Central memory CD4-positive, alpha-beta T cell (primary cell): ENCODE data around the gene RGS10.

Experiments
- DNase-seq: peaks from one replicate; pipeline ENCODE4 v3.0.0; 2022

RGS10 gene

DNA sequence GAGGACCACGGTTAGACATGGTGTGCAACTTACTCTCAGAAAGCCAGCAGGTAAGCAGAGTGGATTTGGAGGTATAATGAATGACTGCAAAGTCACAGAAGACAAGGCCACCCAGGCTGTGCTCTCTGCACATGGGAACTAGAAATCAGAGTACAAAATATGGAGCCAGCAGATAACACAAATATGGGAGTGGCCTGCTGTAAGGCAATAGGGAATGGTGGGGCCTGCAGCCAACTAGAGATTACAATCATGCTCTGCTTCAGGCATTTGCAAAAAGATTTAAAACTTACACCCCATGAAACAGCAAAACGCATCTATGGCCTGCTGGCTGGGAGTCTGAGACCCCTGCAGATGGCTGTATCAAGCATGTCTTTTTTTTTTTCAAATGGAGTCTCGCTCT lies 47.0 kb downstream of the RGS10 start:
- no peak for DNase-seq

DNA sequence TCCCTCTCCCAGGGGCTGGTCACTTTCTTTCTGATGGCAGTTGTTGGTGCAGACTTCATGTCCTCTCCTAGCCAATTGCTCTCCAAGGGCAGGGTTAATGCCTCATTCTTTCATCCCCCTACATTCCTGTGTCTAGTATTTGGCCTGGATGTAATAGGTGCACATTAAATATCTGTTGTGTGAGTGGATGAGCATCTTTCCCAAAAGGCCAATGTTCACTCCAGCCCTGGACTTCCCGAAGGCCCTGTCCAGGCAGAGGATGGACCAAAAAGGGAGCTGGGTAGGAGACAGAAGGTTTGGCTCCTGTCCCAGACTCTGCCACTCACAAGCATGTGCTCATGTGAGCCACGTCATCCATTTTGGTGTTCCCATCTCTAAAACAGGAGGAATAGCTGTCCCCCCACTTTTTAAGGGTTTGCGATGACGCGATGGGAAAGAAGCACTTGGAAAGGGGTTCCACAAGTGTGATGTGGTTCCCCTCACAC lies 47.5 kb downstream of the RGS10 start:
- DNase-seq = no peak

DNA sequence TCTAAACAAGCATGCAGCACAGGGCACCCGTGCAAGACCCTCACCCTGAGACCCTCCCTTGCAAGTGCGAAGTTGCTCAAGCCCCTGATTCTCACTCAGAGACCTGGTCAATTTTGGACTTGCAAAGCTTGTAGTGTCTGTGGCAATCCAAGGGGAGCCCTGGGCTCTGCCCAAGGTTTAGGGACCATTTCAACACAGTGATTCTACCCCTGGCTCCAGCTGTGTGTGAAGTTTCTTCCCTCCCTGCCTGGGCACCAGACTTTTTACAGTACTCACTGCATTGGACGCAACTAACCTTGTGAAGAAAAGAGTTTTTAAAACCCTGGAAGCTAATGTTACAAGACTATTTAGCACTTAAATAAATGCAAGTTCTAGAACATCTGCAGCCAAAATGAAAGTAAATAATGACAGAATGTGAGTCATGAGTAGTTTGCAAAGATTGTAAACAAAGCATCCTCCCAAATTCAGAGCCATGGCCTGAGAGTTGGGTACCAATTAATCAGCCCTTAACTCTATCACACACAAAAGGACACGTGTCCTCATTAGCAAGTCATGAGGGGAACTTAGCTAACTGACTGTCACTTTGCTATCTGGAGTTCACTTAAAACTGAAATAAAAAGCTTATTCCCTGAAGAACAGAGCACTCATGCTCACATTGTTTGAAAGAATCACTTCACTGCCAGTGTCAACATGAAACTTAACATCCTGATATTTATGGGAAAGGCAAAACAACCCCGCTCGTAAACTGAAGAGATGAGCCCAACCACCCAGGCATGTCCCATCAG lies 48.1 kb downstream of the RGS10 start:
- no peak for DNase-seq

DNA sequence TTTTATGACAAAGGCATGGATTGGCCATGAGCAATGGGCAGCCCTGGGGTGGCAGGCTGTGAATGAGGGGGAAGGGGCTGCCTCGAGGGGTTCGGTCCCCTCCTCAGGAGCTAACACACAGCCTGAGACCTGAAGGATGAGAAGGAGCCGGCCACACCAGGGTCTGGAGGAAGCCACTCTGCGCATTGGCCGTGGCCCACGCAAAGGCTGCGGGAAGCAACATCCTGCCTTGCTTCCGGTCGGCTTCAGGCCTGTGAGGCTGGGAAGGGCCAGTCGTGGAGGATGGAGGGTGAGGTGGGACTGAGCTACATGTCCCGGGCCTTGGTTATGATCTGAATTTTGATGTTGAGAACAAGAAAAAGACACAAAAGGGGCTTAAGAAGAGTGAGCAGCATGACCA lies 49.4 kb downstream of the RGS10 start:
- no peak for DNase-seq

DNA sequence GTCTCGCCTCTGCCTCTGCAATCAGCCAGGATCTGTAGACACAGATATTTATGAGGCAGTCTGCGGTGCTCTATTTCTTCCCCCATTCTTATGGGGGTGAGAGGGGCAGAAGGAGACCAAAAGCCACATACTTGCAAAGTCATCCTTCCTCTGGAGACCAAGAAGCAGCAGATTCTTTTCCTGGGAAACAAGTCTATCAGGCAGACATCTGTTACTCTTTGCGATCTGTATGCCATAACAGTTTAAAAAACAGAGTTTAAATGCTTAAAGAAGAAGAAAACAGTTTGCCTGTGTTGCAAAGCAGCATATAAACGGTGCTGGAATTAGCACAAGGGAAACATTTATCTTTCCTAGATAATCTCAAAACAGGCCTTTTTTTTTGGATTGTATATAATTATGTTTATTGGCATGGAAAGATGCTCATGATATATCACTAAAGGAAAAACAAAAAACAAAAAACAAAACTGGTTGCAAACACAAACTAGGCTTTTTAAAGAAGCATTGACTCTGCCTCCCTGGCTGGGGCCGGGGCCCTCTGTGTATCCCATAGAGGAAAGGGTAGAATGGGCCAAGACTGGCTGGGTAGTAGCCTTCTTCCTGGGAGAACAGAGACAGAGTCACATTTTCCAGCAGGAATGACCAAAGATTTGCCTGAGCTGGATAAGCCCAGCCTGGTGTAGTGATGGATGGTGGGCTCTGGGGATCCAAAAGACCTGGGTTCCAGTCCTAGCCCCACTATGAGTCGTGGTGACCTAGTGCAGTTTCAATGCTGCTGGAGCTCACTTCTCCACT lies 50.4 kb downstream of the RGS10 start:
- no peak for DNase-seq

DNA sequence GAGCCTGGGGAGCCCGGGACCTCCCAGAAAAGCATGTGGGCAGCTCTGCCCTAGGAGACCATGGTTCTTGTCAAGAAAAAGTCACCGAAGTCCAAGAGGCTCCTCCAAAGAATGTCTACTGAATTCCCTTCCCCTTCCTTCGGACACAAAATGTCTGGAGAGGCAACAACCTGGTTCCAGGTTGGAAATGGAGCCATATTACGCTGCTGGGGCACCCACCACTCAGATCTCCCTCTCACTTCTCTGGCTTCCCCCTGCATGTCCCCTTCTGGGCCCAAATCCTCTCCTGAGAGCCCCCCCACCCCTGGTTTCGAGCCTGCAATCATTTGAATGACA lies 52.6 kb downstream of the RGS10 start:
- no peak for DNase-seq

DNA sequence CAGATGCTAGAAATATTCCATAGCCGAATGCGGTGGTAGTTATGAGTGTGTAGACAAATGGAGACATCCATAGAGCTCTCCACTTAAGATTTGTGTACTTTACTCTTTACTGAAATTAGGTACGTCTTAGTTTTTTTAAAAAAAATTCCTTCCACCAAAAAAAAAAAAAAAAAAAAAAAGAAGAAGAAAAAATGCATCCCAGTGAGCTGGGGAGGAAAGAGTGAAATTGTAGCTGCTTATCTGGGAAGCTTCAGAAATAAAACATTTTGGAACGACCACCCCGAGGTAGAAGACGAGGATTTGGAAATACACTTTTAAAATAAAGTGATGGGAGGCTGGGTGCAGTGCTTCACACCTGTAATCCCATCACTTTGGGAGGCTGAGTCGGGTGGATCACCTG lies 53.8 kb downstream of the RGS10 start:
- DNase-seq = no peak

DNA sequence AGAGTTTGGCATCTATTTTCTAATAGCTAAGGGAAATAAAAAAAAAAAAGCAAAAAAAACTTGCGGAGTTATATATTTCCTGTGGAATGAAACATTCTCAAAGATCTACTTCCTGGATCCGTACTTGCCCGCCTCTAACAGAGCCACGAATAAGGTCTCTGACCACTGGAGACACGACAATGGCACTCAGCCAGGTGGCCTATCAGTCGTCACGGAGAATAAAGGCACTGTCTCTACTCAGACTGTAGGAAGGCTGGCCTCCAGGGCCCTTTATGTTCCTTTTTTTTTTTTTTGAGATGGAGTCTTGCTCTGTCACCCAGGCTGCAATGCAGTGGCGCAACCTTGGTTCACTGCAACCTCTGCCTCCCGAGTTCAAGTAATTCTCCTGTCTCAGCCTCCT lies 58.7 kb downstream of the RGS10 start:
- DNase-seq = no peak

DNA sequence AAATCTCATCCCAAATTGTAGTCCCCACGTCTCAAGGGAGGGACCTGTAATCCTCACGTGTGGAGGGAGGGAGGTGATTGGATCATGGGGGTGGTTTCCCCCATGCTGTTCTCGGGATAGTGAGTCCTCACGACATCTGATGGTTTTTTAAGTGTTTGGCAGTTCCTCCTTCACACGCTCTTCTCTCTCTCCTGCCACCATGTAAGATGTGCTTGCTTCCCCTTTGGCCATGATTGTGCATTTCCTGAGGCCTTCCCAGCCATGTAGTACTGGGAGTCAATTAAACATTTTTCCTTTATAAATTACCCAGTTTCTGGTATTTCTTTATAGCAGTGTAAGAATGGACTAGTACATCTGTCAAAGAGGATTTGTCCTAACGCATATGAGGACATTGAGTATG lies 59.5 kb downstream of the RGS10 start:
- DNase-seq = no peak

DNA sequence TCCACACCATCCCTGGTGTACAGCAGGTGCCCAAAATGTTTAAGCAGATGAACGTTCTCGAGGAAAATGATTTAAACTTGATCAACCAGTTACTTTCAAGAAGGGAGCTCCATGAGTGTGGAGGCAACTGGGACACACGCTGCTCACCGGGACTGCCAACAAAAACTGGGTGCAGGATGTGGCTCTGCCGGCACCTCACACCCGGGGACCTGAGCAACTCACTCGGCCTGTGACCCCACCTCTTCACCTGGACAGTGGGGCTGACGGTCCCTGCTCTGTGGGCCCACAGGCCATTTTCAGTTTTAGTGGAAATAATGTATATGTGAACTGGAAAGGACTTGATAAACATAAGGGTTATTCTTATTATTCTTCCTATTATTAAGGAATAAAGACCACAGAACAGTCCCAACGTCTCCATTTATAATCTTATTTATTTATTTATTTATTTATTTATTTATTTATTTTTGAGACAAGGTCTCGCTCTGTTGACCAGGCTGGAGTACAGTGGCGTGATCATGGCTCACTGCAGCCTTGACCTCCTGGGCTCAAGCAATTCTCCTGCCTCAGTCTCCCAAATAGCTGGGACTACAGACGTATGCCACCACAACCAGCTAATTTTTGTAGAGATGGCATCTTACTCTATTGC lies 60.6 kb downstream of the RGS10 start:
- no peak for DNase-seq

DNA sequence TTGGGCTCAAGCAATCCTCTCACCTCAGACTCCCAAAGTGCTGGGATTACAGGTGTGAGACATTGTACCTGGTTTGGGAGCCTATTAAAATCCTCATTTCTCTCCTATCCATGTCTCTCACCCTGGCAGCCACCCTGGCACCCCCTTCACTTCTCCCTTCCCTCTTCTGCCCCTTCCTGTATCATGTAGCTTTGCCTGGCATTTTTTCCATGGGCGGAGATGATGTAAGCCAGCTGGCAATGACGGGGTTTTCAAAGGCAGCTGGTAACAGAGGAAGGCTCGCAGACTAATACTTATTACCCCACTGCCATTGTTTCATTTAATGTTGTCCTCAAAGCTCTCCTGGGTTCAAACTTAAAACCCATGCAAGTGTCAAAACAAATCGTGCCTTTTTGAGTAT lies 61.9 kb downstream of the RGS10 start:
- DNase-seq = no peak

DNA sequence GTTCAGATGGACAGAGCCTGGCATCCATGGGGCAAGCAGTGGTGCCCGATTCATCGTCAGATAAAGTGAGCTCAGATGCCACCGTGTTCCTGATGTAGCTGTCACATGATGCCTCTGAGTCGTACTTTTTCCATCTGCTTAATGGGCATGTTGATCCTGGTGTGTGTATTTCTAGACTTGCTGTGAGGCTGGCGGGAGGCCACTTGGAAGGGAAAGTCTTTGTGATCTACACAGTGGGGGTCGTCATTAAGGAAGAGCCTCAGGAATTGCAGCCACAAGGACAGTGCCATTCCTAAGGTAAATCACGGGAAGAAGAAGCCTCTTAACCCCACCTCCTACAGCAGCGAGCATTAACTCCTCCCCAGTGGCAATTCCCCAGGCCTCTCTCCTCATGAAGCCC lies 63.0 kb downstream of the RGS10 start:
- DNase-seq = no peak

DNA sequence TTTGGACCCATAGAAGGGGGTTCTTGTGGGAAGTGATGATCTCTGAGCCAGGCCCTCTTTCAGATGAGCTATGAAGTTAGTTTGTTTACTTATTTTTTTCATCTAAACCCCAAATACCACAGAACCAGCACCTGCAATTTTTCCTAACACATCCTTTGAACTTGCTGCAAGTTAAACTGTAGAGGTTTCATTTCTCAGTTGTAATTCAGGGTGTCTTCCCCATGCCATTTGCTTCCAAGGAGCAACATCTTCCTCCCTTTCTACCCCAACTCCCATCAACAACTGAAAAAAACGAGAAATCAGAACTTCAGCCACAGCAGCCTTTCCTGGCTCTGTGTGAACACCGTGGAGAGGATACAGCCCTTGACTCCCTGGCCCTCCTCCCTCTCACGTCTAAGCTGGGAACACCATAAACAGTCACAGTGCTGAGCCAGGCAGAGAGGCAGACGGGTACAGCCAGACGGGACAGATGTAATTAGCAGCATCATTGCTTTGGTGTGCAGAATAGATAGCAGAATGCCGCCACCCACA lies 63.6 kb downstream of the RGS10 start:
- DNase-seq = peak; percentile 53

DNA sequence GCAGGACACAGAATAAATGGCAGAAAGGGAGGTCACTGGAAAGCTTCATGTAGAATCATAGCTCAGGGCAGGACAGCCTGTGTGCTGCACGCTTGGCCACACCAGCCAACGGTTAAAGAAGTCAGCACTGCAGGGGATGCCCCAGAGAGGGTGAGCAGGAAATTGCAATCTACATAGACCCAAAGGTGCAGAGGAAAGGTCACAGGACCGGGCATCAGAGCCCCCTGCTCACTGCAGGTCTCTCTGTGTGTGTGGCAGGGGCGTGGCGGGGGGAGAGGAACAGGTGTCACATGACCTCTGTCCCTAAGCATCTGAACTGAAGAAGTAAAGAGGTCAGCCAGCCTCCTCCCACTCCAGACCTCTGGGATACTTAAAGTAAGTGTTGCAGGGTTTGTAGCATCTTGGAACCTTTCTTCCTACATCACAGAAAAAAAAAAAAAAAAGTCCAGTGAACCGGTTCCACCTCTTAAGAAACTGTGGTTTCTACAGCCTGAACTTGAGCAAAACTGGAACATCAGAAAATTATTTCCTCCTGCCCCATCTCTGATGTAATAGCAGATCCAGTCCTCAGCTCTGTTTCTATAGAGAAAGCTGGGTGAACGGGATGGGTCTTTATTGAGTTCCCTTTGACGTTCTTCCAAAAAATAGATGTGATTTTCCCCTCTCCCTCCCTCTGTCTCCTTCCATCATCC lies 64.3 kb downstream of the RGS10 start:
- DNase-seq = peak; percentile 19

DNA sequence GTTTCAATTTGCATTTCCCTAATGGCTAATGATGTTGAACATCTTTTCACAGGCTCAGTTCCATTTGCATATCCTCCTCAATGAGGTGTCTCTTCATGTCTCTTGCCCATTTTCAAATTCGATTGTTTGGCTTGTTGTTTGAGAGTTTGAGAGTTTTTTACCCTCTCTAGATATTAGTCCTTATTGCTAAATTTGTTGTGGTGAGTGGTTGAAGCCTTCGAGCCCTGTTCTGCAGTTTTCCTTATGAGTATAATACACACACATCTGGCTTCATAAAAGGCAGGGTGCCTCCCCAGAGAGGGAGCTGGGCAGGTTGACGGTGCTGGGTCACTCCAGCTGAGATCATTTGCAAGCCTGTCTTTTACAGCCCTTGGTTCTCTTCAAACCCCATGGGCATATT lies 65.1 kb downstream of the RGS10 start:
- DNase-seq = no peak

DNA sequence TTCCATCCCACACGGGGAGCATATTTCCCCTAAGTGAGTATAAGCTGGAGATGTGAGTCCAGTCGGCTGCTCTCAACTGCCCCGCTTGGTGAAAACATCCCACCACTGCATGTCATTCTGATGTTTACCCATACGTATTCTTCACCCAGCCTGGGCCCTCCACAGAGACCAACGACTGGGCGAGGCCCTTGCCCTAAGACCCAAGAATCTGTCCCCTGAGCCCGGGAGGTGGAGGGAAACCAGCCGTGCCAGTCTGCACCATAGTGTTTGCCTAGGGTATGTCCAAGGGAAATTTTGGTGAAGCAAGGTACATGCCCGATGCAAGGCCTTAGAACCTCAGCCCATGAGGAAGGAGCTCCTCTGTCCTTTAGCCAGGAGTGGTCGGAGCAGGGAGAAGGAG lies 67.9 kb downstream of the RGS10 start:
- DNase-seq = no peak

DNA sequence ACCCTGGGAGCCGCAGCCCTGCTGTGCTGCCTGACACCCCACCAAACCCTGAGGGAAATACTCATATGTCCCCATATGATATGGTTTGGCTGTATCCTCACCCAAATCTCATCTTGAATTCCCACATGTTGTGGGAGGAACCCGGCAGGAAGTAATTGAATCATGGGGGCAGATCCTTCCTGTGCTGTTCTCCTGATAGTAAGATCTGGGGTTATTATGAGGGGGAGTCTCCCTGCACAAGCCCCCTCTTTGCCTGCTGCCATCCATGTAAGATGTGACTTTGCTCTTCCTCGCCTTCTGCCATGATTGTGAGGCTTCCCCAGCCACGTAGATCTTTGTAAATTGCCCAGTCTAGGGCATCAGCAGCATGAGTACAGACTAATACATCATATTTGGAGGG lies 68.7 kb downstream of the RGS10 start:
- no peak for DNase-seq

DNA sequence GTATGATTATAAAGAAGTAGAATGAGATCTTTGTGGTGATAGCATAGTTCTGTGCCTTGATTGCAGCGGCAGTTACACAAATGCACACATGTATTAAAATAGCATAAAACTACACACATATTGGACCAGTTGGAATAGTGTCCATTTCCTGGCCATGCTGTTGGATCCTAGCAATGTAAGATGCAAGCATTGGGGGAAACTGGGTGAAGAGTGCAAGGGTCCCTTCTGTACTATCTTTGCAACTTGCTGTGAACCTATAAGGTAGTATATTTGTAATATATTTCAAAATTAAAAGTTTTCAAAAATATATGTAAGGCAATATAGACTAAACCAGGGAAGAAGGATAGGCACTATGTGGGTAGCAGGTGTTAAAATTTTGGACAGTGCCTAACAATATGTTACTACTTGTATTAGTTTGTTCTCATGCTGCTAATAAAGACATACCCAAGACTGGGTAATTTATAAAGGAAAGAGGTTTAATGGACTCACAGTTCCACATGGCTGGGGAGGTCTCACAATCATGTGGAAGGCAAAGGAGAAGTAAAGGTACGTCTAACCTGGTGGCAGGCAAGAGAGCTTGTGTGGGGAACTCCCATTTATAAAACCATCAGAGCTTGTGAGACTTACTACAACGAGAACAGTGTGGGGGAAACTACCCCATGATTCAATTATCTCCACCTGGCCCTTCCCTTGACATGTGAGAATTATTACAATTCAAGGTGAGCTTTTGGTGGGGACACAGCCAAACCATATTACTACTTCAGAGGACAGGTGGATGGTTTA lies 71.4 kb downstream of the RGS10 start:
- no peak for DNase-seq

DNA sequence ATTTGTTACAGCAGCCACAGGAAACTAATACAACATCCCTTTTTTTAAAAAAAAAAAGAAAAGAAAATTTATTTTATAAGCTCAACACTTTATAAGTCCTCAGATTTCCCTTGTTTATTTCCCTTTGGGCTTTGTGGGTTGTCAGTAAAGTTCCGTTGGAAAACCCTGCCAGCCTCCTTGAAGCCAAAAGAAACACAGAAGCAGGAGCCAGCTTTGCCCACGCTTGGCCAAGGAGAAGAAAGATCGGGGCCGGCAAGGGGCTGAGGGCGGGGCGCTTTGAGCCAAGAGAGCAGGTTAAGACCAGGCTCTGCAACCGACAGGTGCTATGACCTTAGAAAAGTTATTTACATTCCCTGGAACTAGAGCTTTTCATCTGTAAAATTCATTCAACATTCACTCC lies 72.7 kb downstream of the RGS10 start:
- DNase-seq = no peak

DNA sequence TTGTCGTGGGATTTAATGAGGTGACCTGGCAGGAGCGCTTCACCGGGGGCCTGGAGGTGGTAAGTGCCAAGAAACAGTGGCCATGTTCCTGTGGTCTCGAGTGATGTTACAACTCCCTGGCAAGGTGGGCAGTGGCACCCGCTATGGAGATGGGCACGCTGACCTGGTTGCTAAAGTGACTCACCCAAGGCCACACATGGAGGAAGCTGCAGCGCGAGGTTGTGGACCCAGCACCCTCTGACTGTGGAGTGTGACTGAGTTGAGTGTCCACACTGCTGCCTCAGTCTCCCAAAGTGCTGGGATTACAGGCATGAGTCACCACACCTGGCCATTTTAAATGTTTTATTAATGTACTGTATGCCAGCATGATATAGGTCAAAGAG lies 73.2 kb downstream of the RGS10 start:
- no peak for DNase-seq

DNA sequence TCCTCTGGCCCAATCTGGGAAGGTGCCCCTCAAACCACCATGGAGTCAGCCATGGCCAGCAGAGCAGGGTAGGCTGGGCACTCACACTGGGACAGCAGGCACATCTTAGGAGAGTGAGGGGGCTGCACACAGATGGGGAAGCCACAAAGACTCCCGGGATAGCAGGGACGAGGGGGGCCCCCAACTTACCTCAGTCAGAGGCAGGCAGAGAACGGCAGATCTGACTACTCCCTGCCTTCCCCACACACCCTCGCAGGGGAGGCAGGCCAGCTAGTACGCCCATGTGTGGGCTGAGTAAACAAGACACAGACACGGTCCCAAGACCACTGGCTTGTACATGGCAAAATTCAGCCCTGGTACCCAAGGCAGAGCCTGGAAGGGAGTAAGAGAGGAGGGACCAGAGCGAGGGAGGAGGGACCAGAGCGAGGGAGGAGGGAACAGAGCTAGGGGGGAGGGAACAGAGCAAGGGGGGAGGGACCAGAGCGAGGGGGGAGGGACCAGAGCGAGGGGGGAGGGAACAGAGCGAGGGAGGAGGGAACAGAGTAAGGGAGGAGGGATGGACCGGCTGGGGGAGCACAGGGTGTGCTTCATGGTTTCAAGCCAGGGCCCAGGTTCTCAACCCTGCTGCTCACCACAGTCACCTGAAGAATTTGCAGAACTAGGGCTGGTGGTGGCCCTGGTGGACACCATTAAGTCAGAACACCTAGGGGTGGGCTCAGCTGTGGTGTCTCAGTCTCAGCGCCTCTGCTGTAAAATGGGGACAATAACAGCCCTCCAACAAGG lies 73.8 kb downstream of the RGS10 start:
- no peak for DNase-seq
